PFSK-1 (cell line): ENCODE results near the gene CCDC197.

ENCODE experiments used
- POLR2AphosphoS5 ChIP-seq: IDR thresholded peaks from 2 replicates; pipeline ENCODE4 v1.6.1; 2012; ENCODE audit warnings: low read depth, mild to moderate bottlenecking, control low read depth, low read length, moderate library complexity
- SIN3A ChIP-seq: IDR thresholded peaks from 2 replicates; pipeline ENCODE4 v1.6.1; 2012; ENCODE audit warnings: mild to moderate bottlenecking, low read length, moderate library complexity, borderline replicate concordance; ENCODE audit not compliant: insufficient read depth
- TF ChIP-seq, protein P1 (sequence below), 2 experiments: IDR thresholded peaks; 2 replicates each; pipeline versions ENCODE4 v1.6.1 to v1.8.0; 2011 to 2012; ENCODE audit warnings: low read depth in 2 of 2, low read length in 2 of 2, control low read depth in 1 of 2, inconsistent platforms in 1 of 2, mild to moderate bottlenecking in 1 of 2, moderate library complexity in 1 of 2; ENCODE audit not compliant: insufficient read depth in 1 of 2

DNA sequence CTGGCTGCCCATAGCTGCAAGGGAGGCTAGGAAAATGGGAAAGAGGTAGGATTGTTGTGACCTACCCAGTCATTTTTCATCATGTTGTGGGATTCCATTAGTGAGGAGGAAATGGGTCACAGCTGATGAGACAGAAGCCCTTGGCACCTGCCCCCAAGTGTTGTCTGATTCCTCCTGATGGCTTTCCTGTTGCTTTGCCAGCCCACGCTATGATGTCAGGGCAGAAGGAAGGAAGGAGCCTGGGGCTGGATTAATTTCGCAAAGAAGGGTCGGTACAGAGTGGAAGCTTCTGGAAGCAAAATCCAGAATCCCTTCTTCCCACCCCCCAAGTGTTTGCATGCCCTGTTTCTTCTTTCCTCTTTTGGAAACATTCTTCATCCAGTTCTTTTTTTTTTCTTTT lies 37.8 kb downstream of the CCDC197 start:
- TF ChIP-seq, protein P1, sequence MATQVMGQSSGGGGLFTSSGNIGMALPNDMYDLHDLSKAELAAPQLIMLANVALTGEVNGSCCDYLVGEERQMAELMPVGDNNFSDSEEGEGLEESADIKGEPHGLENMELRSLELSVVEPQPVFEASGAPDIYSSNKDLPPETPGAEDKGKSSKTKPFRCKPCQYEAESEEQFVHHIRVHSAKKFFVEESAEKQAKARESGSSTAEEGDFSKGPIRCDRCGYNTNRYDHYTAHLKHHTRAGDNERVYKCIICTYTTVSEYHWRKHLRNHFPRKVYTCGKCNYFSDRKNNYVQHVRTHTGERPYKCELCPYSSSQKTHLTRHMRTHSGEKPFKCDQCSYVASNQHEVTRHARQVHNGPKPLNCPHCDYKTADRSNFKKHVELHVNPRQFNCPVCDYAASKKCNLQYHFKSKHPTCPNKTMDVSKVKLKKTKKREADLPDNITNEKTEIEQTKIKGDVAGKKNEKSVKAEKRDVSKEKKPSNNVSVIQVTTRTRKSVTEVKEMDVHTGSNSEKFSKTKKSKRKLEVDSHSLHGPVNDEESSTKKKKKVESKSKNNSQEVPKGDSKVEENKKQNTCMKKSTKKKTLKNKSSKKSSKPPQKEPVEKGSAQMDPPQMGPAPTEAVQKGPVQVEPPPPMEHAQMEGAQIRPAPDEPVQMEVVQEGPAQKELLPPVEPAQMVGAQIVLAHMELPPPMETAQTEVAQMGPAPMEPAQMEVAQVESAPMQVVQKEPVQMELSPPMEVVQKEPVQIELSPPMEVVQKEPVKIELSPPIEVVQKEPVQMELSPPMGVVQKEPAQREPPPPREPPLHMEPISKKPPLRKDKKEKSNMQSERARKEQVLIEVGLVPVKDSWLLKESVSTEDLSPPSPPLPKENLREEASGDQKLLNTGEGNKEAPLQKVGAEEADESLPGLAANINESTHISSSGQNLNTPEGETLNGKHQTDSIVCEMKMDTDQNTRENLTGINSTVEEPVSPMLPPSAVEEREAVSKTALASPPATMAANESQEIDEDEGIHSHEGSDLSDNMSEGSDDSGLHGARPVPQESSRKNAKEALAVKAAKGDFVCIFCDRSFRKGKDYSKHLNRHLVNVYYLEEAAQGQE (IDR thresholded peaks at IDR 0.05; ENCODE audit: insufficient read depth in 1 of 2, low read depth in 2 of 2, low read length in 2 of 2), result no peak
- TF ChIP-seq SIN3A (no peak), POLR2AphosphoS5 (no peak)
